Right renal pelvis (tissue), 4 donors: Measurements from ENCODE around the gene ADAMTS17. TPM values are rescaled to one million over a fixed set of nuclear protein-coding genes. Genes with fewer than 3 reads are reported as not detected.
"Not testable (repeated sequence)": the region's sequence is repeated elsewhere in the genome, so short reads cannot be mapped to it uniquely, and the experiment has no call there.

ENCODE experiments used
- DNase-seq, 4 donors: peaks; one replicate each; pipeline ENCODE4 v3.0.0-alpha.2; 2013; ENCODE audit warnings: low read depth in 4 of 4, low spot score in 3 of 4, missing footprints in 1 of 4
- polyA plus RNA-seq, 4 donors: library from polyadenylated mRNA; unstranded; fragments of 120-200 nt; gene quantifications; one replicate each; pipeline ENCODE4 v1.2.1, GENCODE V29; 2013; ENCODE audit not compliant: insufficient read length in 4 of 4

Gene ADAMTS17
- polyA plus RNA-seq, 4 donors = 1.9 to 3.4 (median 2.6) TPM

DNA sequence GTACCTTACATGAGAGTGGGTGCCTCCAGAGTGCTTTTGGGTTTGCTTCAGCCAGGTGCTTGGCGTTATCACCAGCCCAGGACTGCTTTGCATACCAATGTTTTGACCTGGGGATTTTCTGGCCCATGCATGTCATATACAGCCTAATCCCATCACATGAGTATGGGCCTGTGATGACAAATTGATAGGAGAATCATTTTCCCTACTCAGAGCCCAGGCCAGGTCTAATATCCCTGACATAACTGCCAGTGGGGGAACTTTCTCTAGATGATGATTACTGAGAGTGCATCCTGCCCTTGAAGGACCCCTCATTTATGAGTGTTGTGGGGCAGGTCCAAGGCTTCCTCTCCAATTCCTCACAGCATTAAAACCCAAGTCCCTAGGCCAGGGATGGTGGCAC lies 411.1 kb downstream of the ADAMTS17 start:
- no peak for DNase-seq

DNA sequence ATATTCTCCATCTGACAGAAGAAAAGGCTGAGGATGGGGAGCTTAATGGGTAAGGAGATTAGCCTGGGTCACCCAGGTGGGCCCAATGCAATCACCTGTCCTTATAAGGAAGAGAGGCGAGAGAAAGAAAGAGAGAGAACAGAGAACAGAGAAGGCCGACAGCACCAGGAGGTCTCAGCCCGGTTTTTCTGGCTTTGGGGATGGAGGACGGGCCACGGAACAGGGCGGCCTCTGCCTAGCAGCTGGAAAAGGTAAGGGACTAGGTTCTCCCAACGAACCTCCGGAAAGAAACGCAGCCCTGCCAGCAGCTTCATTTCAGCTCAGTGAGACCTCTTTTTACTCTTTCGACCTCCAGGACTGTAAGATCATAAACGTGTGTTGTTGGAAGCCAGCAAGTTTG lies 412.5 kb downstream of the ADAMTS17 start:
- no peak for DNase-seq

GRCh38 chr15:99928429-99928981 lies 413.3 kb downstream of the ADAMTS17 start:
- peak in 2 of 4 donors; percentile 61 to 70 for DNase-seq

GRCh38 chr15:99926532-99926931 lies 415.2 kb downstream of the ADAMTS17 start:
- not testable (repeated sequence) for DNase-seq

GRCh38 chr15:99925661-99926461 lies 415.9 kb downstream of the ADAMTS17 start:
- no peak for DNase-seq

DNA sequence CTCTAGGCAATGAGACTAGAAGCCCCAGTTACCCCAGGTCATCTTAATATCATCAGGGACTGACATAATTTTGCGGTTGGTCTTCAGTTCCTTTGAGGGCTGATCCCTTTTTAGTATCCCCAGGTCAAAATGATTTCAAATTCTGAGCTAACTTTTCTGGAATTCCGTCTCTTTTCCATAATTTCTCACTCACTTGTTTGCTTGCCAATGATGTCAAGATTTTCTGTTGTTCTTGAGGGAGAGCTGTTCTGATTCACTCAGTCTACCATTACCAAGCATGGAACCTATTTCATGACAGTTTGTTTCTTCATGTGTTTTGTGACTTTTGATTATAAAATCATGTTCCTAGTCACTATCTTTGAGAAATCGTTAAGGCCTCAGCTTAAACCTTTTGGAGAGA lies 418.1 kb downstream of the ADAMTS17 start:
- DNase-seq = no peak

Other genes starting within 250 kb of the ADAMTS17 start
- gene CERS3, start 187.0 kb upstream of the ADAMTS17 start, polyA plus RNA-seq = under 1 TPM; 0.04 to 0.09 (median 0.07) TPM